Right renal pelvis (tissue), 4 donors: ENCODE measurements around the gene PRAMEF18. TPM values are rescaled to one million over a fixed set of nuclear protein-coding genes. Genes with fewer than 3 reads are reported as not detected.
"Not testable (repeated sequence)": the region's sequence is repeated elsewhere in the genome, so short reads cannot be mapped to it uniquely, and the experiment has no call there.

ENCODE experiments used
- DNase-seq, 4 donors: peaks; one replicate each; pipeline ENCODE4 v3.0.0-alpha.2; 2013; ENCODE audit warnings: low read depth in 4 of 4, low spot score in 3 of 4, missing footprints in 1 of 4
- polyA plus RNA-seq, 4 donors: library from polyadenylated mRNA; unstranded; fragments of 120-200 nt; gene quantifications; one replicate each; pipeline ENCODE4 v1.2.1, GENCODE V29; 2013; ENCODE audit not compliant: insufficient read length in 4 of 4

Gene PRAMEF18
- polyA plus RNA-seq, 4 donors, result not detected

DNA sequence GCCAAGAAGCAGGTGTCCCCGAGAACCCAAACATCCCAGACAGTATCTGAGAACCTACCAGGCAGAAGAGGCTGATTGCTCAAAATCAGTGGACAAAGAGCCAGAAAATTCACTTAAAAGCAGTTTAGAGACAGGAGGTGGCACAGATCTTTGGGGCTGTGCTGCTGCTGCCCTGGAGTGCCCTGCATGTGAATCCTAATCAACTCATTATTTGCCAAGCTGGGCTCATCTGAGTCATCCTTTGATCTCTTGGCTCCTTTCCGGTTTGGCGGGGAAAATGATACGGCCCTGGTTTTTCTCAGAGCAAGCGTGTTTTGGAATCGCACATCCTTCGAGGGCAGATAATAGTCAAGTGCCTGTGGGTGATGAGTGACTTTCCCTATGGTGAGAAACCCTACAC is 9.3 kb downstream of the PRAMEF18 start:
- DNase-seq, result not testable (repeated sequence)

DNA sequence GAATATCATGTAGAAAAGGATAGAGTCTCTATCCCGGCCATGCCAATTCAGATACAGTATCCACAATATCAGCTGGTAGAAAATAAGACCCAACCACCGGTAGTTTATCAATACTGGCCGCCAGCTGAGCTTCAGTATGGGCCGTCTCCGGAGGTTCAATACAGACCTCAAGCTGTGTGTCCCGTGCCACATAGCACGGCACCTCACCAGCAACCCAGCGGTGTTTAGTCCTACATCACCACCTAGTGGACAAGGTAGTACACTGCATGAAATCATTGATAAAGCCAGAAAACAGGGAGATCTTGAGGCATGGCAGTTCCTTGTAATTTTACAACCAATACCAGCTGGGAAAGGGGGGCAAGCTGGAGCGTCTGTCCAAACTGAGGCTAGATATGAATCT is 17.2 kb downstream of the PRAMEF18 start:
- not testable (repeated sequence) for DNase-seq

DNA sequence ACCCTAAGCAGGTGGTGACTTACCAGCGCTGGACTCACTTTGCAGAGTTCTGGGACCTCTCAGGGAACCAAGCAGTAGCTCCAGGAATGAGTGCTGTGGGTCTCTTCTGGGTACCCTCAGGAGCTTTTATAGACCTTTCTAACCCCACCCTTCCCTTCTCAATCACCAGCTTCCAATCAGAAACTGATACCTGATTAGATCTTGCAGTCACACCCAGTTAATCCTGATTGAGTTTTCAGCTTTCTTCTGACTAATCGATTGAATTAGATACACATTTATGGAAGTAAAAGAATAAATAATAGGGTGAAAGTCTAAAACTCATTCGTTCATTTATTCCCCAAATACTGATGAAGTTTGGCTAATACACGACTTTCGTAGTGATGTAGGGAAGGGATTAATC is 24.6 kb downstream of the PRAMEF18 start, which contains the start of gene PRAMEF13:
Gene PRAMEF13, minus strand, starts transcription at position 101 of the 400 bp plus-strand sequence. CDS start 1,820 bp downstream, outside the sequence.
- DNase-seq, result not testable (repeated sequence)

Other genes starting within 250 kb of the PRAMEF18 start
- not detected for gene PRAMEF27, start 169.6 kb downstream of the PRAMEF18 start, polyA plus RNA-seq
- gene HNRNPCL3, start 165.4 kb downstream of the PRAMEF18 start, polyA plus RNA-seq, result not detected
- gene PRAMEF25, start 155.4 kb downstream of the PRAMEF18 start, polyA plus RNA-seq, result not detected
- under 1 TPM in 2 of 4 donors, not detected in 2; 0.27 to 0.28 TPM for gene HNRNPCL2, start 109.3 kb downstream of the PRAMEF18 start, polyA plus RNA-seq
- not detected for gene PRAMEF26, start 70.1 kb downstream of the PRAMEF18 start, polyA plus RNA-seq
- gene HNRNPCL4, start 60.5 kb downstream of the PRAMEF18 start, polyA plus RNA-seq, result under 1 TPM in 2 of 4 donors, not detected in 2; 0.16 to 0.22 TPM
- not detected for gene PRAMEF9, start 54.3 kb downstream of the PRAMEF18 start, polyA plus RNA-seq
- not detected for gene PRAMEF13, start 24.7 kb downstream of the PRAMEF18 start, polyA plus RNA-seq
- not detected for gene PRAMEF5, start 28.0 kb upstream of the PRAMEF18 start, polyA plus RNA-seq
- not detected for gene PRAMEF8, start 59.0 kb upstream of the PRAMEF18 start, polyA plus RNA-seq
- gene PRAMEF33, start 77.4 kb upstream of the PRAMEF18 start, polyA plus RNA-seq, result not detected
- gene PRAMEF15, start 89.4 kb upstream of the PRAMEF18 start, polyA plus RNA-seq, result not detected
- gene PRAMEF14, start 121.0 kb upstream of the PRAMEF18 start, polyA plus RNA-seq, result not detected
- not detected for gene PRAMEF19, start 145.8 kb upstream of the PRAMEF18 start, polyA plus RNA-seq
- not detected for gene PRAMEF17, start 163.5 kb upstream of the PRAMEF18 start, polyA plus RNA-seq
- not detected for gene PRAMEF20, start 184.3 kb upstream of the PRAMEF18 start, polyA plus RNA-seq